ENCODE results near the gene ZNF580.

ZNF580 gene

DNA sequence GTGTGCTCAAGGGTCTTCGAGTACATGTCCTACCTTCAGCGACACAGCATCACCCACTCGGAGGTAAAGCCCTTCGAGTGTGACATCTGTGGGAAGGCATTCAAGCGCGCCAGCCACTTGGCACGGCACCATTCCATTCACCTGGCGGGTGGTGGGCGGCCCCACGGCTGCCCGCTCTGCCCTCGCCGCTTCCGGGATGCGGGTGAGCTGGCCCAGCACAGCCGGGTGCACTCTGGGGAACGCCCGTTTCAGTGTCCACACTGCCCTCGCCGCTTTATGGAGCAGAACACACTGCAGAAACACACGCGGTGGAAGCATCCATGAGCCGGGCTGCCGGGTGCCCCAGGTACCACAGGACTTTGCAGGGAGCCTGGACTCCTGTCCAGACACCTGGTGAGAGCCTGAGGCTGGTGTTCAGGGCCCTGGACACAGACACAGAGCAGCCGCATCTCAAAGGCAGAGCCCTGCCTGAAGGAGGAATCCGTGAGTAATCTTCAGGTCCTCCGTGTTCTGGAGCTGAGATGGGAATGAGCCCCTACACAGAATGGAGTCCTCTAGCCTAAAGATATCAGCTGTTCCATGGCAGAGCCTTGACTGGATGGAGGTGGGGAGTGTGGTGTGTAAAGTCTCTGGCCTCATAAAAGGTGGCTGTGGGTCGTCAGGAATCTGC is 4.2 kb downstream of the ZNF580 start:
- Mint-ChIP-seq H3K4me3 (peak overlapping the region; percentile 88), H3K27ac (peak overlapping the region; percentile 98), H3K4me1 (peaks cover 73% of the 10 kb centered on the region), H3K36me3 (peaks cover 44% of the 10 kb centered on the region), H3K27me3 (no peaks in the 10 kb centered on the region), H3K9me3 (no peaks in the 10 kb centered on the region)
- no peak for ATAC-seq

DNA sequence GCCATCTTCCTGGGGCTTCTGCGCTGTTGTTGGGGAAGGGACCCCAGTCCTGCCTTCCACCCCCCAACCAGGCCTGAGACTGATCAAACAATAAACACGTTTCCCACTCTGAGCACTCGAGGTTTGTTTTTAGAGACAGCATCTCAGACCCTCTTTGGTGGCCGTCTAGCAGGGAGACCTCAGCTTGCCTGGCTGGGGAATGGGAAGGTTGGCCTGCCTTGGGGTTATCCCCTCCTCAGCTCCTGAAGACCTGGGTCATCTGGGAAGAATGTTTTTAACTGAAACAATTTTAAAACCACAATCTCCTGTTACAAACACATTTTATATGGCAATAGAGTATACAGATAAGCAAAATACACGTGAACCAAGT is 4.7 kb downstream of the ZNF580 start:
- Mint-ChIP-seq H3K36me3 (peaks cover 49% of the 10 kb centered on the region), H3K9me3 (no peaks in the 10 kb centered on the region), H3K27me3 (no peaks in the 10 kb centered on the region), H3K27ac (peak overlapping the region; percentile 98), H3K4me1 (peaks cover 73% of the 10 kb centered on the region), H3K4me3 (peak overlapping the region; percentile 88)
- no peak for ATAC-seq

DNA sequence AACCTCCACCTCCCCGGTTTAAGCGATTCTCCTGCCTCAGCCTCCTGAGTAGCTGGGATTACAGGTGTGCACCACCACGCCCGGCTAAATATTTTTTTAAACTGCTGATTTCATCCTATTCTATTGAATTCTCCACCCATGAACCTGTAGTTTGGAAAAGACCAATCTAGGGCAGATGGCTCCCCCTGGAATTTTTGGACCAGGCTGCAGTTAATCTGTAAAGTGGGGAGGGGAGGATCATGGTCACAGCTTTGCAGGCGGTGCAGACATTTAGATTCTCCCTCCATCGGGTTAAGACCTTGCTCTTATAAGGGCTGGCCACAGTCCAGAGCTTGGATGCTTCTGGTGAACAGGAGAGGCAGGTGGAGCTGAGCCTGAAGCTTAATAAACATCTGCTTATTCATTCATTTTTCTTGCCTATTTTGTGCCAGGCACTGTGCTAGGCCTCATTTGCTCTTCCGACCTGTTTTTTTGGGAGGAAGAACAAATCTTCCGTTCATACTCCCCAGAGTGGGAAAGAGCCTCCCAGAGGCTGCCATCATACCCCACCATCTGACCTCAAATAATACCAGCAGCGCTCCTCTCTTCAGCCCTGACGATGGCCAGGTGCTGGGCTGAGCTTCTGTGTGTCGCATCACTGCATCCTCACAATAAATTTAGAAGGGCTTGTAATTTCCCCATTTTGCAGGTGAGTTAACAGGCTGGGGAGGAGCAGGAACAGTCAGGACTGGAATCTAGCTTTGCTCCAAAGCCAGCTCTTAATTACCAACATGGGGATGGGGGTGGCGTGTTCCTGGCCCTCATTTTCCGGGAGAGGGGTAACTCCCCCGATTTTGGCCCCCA is 6.3 kb downstream of the ZNF580 start:
- H3K4me3 Mint-ChIP-seq: peak overlapping the region; percentile 96
- H3K27ac Mint-ChIP-seq: peak overlapping the region; percentile 97
- H3K36me3 Mint-ChIP-seq: peaks cover 63% of the 10 kb centered on the region
- ATAC-seq: peak; percentile 9
- no peaks in the 10 kb centered on the region for H3K9me3 Mint-ChIP-seq
- H3K4me1 Mint-ChIP-seq: peaks cover 73% of the 10 kb centered on the region
- no peaks in the 10 kb centered on the region for H3K27me3 Mint-ChIP-seq

DNA sequence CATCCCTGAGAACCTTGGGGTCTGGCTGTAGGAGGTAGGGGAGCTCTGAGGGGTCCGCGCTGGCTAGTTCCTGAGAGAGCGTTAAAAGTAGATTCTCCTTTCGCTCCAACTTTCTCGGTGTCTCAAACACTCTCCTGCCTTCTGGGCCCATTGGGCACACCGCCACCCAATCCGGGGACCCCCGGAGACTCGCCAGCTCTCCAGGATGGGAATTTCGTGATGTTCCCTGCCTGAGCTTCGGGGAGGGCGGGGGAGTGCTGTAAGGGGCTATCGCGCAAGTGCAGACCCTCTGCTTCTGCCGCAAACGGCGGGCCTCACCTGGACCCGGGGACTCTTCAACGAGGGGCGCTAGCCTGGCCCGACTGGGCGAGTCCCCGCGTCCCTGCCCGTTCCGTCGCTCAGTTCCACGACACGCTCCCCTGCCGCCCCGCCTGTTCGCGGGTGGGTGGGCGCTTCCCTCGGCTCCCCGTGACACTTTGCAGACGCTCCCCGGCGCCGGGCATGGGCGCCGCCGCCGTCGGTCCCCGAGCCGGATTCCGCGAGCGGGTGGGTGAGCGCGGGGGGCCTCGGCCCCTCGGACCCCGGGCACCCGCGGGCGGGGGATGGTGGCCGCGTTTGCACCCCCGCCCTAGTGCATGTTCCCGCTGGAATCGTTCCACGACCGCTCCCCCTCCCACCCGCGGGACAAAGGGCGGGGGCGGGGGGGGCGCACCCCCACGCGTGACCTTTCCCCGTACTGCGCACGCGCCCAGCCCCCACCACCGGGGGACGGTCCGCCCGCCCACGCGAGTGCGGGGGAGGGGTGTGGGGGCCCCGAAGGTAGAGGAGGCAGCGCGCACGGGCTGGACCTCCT is 7.2 kb downstream of the ZNF580 start, which contains the start of gene CCDC106:
TSS of gene CCDC106 (plus strand) at position 481 of the 853 bp plus-strand sequence. CDS start 835 bp downstream, outside the sequence.
- Mint-ChIP-seq H3K27me3 (no peaks in the 10 kb centered on the region), H3K9me3 (no peaks in the 10 kb centered on the region), H3K36me3 (peaks cover 65% of the 10 kb centered on the region), H3K4me1 (peaks cover 72% of the 10 kb centered on the region), H3K4me3 (peak within 1 kb of the TSS; percentile 96), H3K27ac (peak within 1 kb of the TSS; percentile 97)
- peak; percentile 48 for ATAC-seq

DNA sequence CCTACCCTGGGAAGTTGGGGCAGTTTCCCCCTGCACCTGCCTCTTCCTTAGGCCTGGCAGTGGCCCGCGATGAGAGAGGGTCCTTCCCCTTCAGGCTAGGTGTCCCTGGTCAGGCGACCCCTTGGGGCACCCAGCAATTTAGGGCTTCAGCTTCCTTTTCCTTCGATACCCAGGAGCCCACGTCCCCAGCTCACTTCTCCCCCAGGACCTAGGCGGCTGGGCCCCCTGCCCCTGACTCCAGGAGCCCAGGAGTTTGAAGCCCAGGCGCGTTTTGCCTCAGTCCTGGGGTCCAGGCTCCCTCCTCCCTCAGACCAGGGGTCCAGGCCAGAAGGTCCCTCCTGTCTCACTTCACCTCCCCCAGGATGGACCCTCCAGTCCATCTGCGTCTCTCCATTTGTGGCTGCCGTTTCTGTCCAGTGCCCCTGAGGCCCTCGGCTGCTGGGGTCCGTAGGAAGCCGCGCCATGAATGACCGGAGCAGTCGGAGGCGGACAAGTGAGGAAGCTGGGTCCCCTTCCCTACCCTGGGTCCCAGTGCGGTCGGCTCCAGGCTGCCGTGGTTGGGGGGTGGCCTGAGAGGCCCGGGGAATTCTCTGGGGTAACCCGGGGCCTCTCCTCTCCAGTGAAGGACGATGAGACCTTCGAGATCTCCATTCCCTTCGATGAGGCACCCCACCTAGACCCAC is 7.9 kb downstream of the ZNF580 start:
- Mint-ChIP-seq H3K9me3 (no peaks in the 10 kb centered on the region), H3K27me3 (no peaks in the 10 kb centered on the region), H3K27ac (peak overlapping the region; percentile 97), H3K36me3 (peaks cover 61% of the 10 kb centered on the region), H3K4me1 (peaks cover 64% of the 10 kb centered on the region), H3K4me3 (peak overlapping the region; percentile 95)
- ATAC-seq: no peak

DNA sequence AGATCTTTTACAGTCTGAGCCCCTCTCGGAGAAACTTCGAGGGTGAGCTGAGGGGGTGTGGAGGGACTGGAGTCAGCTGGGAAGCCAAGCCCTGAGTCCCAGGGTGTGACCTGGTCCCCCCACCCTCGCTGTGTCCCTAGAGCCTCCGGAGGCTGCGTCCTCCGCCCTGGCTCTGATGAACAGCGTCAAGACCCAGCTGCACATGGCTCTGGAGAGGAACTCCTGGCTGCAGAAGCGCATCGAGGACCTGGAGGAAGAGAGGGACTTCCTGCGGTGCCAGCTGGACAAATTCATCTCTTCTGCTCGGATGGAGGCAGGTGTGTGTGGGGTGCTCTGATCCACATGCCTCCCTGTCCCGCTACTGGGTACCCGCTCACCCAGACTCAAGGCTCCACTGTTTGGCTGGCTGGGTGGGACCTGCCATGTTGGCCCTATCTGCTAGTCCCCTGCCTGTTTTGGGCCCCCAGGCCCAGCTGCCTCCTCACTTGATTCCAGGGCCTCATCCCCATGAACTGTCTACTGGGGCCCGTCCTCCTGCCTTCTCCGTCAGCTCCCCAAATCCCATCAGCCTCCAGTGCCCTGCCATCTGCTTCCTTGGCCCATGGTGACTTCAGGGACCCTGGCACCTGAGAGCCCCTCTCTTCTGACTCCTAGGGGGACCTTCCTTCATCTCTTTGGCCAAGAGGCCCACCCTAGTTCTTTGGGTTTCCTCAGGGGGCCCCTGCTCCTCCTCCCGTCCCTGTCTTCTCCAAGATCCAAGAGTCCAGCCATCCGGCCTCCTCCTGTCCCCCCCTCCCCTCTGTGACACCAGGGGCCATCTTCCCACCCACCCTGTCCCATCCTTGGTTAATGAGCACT is 8.7 kb downstream of the ZNF580 start:
- ATAC-seq: no peak
- no peaks in the 10 kb centered on the region for H3K27me3 Mint-ChIP-seq
- peaks cover 59% of the 10 kb centered on the region for H3K36me3 Mint-ChIP-seq
- H3K27ac Mint-ChIP-seq: peak overlapping the region; percentile 97
- H3K9me3 Mint-ChIP-seq: no peaks in the 10 kb centered on the region
- H3K4me1 Mint-ChIP-seq: peaks cover 57% of the 10 kb centered on the region
- H3K4me3 Mint-ChIP-seq: peak overlapping the region; percentile 95

DNA sequence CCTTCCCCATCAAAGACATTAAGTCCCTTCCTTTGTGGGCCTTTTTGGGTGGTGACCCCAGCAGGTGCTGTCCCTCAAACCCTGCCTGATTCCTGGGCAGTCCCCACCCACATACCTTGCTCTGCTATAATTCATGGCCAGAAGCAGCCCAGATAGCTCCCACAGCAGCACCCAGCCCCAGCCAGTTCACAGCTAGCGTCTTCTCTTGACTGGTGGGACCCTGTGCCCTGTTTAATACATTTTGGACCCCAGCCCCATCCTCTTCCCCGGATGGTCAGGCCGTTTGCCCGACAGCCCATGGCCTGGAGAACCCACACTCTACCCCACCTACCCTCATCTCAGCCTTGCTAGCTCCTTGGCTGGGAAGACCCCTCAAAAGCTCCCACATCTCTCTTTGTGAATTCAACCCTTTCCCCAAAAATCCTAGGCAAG is 9.3 kb downstream of the ZNF580 start:
- no peak for ATAC-seq

DNA sequence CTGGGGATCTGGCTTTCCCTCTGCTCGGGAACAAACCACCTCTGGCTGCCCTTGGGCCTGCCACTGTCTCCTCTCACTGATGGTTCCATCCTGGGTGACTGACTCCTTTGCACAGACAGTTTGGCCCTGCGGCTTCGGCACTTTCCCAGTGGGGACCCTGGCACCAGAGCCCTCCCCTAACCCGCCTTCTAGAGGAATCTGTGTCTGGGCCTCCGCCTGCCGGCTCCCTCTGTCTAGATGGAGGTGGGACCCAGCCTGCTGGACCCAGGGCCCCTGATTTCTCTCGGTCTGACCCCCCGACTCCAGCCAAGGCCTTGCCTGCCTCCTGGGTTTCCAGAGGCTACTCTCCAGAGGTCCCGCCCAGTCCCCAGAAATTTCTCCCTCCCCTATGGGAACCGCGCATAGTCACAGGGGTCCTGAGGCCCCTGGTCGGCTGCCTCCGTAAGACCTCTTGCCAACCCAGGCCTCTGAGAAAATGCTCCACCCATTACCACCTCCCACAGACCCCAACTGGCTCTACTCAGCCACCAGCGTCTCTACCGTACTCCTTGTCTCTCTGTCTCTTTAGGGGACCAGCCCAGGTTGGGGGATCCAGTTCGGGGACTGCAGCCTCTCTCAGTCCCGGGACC is 9.9 kb downstream of the ZNF580 start:
- peaks cover 47% of the 10 kb centered on the region for H3K4me1 Mint-ChIP-seq

More for the DNA sequence above, 9.3 kb downstream of the ZNF580 start:
- Mint-ChIP-seq H3K4me3 (peak overlapping the region; percentile 95), H3K27ac (peak overlapping the region; percentile 97), H3K36me3 (peaks cover 54% of the 10 kb centered on the region), H3K27me3 (no peaks in the 10 kb centered on the region), H3K4me1 (peaks cover 51% of the 10 kb centered on the region), H3K9me3 (no peaks in the 10 kb centered on the region)

DNA sequence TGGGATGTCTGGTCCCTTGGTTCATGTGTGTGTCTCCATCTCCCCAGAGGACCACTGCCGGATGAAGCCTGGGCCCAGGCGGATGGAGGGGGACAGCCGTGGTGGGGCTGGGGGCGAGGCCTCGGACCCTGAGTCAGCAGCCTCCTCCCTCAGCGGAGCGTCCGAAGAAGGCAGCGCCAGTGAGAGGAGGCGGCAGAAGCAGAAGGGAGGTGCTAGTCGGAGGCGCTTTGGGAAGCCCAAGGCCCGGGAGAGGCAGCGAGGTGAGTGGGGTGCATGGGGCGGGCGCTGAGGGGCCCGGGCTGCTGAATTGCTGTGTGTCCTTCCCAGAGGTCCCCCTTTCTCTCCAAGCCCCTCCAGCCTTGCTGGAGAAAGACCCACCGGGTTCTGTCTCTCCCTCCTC is 10.4 kb downstream of the ZNF580 start:
- H3K36me3 Mint-ChIP-seq: peaks cover 55% of the 10 kb centered on the region

More for the DNA sequence above, 9.9 kb downstream of the ZNF580 start:
- H3K27ac Mint-ChIP-seq: peak overlapping the region; percentile 97
- no peaks in the 10 kb centered on the region for H3K9me3 Mint-ChIP-seq
- no peaks in the 10 kb centered on the region for H3K27me3 Mint-ChIP-seq
- H3K36me3 Mint-ChIP-seq: peaks cover 54% of the 10 kb centered on the region
- H3K4me3 Mint-ChIP-seq: peak overlapping the region; percentile 95
- ATAC-seq: no peak

DNA sequence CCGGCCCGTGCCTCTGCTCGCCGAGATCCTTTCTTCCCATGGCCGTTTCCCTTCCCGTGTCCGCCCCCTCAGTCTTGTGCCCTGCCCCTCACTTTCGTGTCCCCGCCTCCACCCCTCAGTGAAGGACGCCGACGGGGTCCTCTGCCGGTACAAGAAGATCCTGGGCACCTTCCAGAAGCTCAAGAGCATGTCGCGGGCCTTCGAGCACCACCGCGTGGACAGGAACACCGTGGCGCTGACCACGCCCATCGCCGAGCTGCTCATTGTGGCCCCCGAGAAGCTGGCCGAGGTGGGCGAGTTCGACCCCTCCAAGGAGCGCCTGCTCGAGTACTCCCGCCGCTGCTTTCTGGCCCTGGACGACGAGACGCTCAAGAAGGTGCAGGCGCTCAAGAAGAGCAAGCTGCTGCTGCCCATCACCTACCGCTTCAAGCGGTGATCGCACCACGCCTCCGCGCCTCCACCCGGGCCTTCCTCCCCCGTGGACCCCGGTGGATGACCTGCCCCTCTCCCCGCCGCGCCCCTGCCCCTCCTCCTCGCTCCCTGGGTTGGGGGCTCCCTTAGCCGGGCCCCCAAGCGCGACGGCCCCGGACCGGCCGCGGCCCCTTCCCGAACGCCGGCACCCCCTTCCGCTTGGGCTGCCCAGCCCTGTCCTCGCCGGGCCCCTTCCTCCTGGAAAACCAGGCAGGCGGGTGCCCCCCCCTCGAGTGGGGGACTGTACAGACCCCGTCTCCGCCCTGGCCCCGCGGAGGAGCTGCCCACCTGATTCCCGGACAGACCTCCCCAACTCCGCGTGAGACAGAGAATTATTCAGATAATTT is 11.7 kb downstream of the ZNF580 start:
- peaks cover 45% of the 10 kb centered on the region for H3K36me3 Mint-ChIP-seq
- no peak overlapping the region for H3K27ac Mint-ChIP-seq
- no peaks in the 10 kb centered on the region for H3K27me3 Mint-ChIP-seq
- H3K4me1 Mint-ChIP-seq: peaks cover 53% of the 10 kb centered on the region
- no peaks in the 10 kb centered on the region for H3K9me3 Mint-ChIP-seq
- no peak overlapping the region for H3K4me3 Mint-ChIP-seq
- no peak for ATAC-seq

More for the DNA sequence above, 10.4 kb downstream of the ZNF580 start:
- peaks cover 53% of the 10 kb centered on the region for H3K4me1 Mint-ChIP-seq
- no peaks in the 10 kb centered on the region for H3K27me3 Mint-ChIP-seq
- no peaks in the 10 kb centered on the region for H3K9me3 Mint-ChIP-seq
- peak overlapping the region; percentile 97 for H3K27ac Mint-ChIP-seq
- ATAC-seq: no peak
- H3K4me3 Mint-ChIP-seq: peak overlapping the region; percentile 95

DNA sequence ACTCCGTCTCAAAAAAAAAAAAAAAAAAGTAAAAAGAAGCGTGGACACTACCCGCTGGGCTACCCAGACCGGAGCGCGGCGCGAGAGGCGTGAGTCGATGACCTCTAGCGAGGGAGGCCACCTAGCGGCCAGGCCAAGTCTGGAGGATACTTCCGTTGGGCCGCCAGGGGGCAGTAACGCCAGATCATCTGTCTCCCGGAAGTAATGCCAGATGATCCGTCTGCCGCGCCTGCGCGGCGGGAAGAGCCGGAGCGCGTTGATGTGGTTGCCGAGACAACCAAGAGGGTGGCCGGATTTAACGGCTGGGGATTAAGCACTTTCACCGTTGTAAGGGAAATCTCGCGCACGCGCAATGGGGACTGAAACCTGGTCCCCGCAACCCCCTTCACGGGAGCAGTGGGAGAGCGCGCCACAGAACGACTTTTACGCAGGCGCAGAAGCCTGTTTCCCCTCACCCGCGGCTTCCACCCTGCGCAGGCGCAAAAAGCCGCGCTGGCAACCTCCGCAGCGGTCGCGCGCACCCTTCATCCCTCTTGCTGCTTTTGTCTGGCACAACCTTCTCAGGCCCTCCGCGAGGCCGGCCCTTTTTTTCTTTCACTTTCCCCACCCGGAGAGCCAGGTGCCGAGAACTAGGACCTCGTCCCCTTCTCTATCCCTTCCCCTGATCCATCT is 13.0 kb downstream of the ZNF580 start:
- Mint-ChIP-seq H3K27ac (peak overlapping the region; percentile 97), H3K27me3 (no peaks in the 10 kb centered on the region), H3K4me3 (peak overlapping the region; percentile 85), H3K9me3 (no peaks in the 10 kb centered on the region), H3K4me1 (peaks cover 58% of the 10 kb centered on the region), H3K36me3 (peaks cover 42% of the 10 kb centered on the region)
- peak; percentile 67 for ATAC-seq

DNA sequence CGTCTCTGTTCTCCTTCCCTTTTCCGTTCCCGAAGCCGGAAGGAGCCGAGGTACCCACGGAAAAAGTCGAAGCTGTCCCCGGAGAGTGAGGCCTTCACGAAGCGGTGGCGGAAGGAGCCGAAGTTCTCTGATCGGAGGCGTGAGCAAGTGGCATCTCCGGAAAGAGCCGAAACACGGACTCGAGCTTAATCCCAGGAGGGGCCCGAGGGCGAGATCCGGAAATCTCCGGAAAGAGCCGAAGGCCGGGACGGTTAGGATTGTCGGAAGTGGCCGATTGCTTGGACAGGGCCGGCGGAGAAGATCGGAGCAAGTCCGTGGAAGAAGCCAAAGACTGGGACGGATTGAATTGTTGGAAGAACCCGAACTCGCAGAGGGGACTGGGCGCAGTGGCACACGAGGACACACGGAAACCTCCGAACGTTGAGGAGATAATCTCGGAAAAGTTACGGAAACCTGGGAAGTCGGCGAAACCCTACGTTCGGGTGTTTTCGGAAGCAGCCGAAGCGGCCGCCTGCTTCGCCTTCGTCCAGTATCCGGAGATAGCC is 13.6 kb downstream of the ZNF580 start:
- Mint-ChIP-seq H3K27ac (peak overlapping the region; percentile 97), H3K36me3 (peaks cover 41% of the 10 kb centered on the region), H3K4me1 (peaks cover 58% of the 10 kb centered on the region), H3K9me3 (no peaks in the 10 kb centered on the region), H3K27me3 (no peaks in the 10 kb centered on the region), H3K4me3 (peak overlapping the region; percentile 85)
- ATAC-seq: peak; percentile 84

All from stimulated activated memory B cell treated with anti-CD40 and anti-IgM and Interleukin-4, amounts not matched to agents 10 μg/mL and 1 μg/mL and 100 μg/mL, for 72 hours (primary cell).